ENCODE data around the gene PIK3CB.
A peak's percentile ranks its signal among the peaks of the same experiment; 100 is the strongest.

PIK3CB gene

GRCh38 chr3:138801792-138802191 lies 32.9 kb downstream of the PIK3CB start:
- ChIA-PET CTCF (interaction anchor here (0.6 kb wide), 1 partner anchor 119 kb away, joined by 3 read pairs; no protein-coding TSS in a partner anchor), POLR2A (ENCODE audit: low non-redundant PET) (no interaction called here)
- DNase-seq (ENCODE audit: low spot score), result no peak
- no peak overlapping the region for H3K27ac ChIP-seq
- TF ChIP-seq CTCF (conservative IDR thresholded peaks at IDR 0.05; ENCODE audit: low read depth), result no peak

GRCh38 chr3:138800248-138800647 lies 34.5 kb downstream of the PIK3CB start:
- ChIA-PET CTCF (interaction anchor here (0.8 kb wide), 1 partner anchor 129 kb away, joined by 5 read pairs; no protein-coding TSS in a partner anchor), POLR2A (ENCODE audit: low non-redundant PET) (no interaction called here)
- H3K27ac ChIP-seq, result no peak overlapping the region
- DNase-seq (ENCODE audit: low spot score), result no peak
- TF ChIP-seq CTCF (conservative IDR thresholded peaks at IDR 0.05; ENCODE audit: low read depth), result no peak

- CTCF ChIA-PET, result interaction anchor here (0.8 kb wide), 1 partner anchor 129 kb away, joined by 5 read pairs; no protein-coding TSS in a partner anchor
- POLR2A ChIA-PET (ENCODE audit: low non-redundant PET), result no interaction called here
- no peak for DNase-seq (ENCODE audit: low spot score)
- H3K27ac ChIP-seq, result no peak overlapping the region
- no peak for TF ChIP-seq CTCF (conservative IDR thresholded peaks at IDR 0.05; ENCODE audit: low read depth)
Measured at GRCh38 chr3:138799822-138800221, 34.9 kb downstream of the PIK3CB start.

- no peak overlapping the region for H3K27ac ChIP-seq
- POLR2A ChIA-PET (ENCODE audit: low non-redundant PET), result no interaction called here
- no peak for TF ChIP-seq CTCF (conservative IDR thresholded peaks at IDR 0.05; ENCODE audit: low read depth)
- CTCF ChIA-PET, result interaction anchor here (0.5 kb wide), 1 partner anchor 10 kb away, joined by 3 read pairs; no protein-coding TSS in a partner anchor
- DNase-seq (ENCODE audit: low spot score), result no peak
Measured at GRCh38 chr3:138797508-138798038, 37.2 kb downstream of the PIK3CB start.

- no peak overlapping the region for H3K27ac ChIP-seq
- no peak for DNase-seq (ENCODE audit: low spot score)
- ChIA-PET CTCF (interaction anchor here (0.5 to 0.7 kb wide), 2 partner anchors 9 to 132 kb away, joined by 3 read pairs; no protein-coding TSS in a partner anchor), POLR2A (ENCODE audit: low non-redundant PET) (interaction anchor here (0.6 kb wide), 1 partner anchor 563 kb away, joined by 4 read pairs; no protein-coding TSS in a partner anchor)
- TF ChIP-seq CTCF (conservative IDR thresholded peaks at IDR 0.05; ENCODE audit: low read depth), result no peak
Measured at GRCh38 chr3:138796761-138797160, 38.0 kb downstream of the PIK3CB start.

GRCh38 chr3:138786788-138787271 lies 47.9 kb downstream of the PIK3CB start:
- TF ChIP-seq CTCF (conservative IDR thresholded peaks at IDR 0.05; ENCODE audit: low read depth), result no peak
- H3K27ac ChIP-seq, result 0 out of 2 replicates have a peak overlapping the region, but pooled peaks have one; percentile 33
- ChIA-PET CTCF (interaction anchor here (0.6 to 1.2 kb wide), 3 partner anchors 10 to 128 kb away, joined by 3 to 5 read pairs (median 3); no protein-coding TSS in a partner anchor), POLR2A (ENCODE audit: low non-redundant PET) (no interaction called here)
- peak; percentile 41 for DNase-seq (ENCODE audit: low spot score)

Measured in RWPE1 (cell line).